ENCODE measurements around the gene LACTB. TPM values are rescaled to one million over a fixed set of nuclear protein-coding genes. Genes with fewer than 3 reads are reported as not detected.
"Not testable (repeated sequence)": the region's sequence is repeated elsewhere in the genome, so short reads cannot be mapped to it uniquely, and the experiment has no call there.

Gene LACTB
- total RNA-seq, 1 donor from 2014 or later = 11.2 TPM

GRCh38 chr15:63093486-63094205 is 28.0 kb upstream of the LACTB start:
- no peaks in the 10 kb centered on the region for H3K36me3 Mint-ChIP-seq (ENCODE audit: unreplicated experiment)
- H3K27me3 Mint-ChIP-seq (ENCODE audit: unreplicated experiment) = no peaks in the 10 kb centered on the region
- peak; percentile 94 for TF ChIP-seq CTCF (IDR thresholded peaks at IDR 0.05)
- H3K4me1 Mint-ChIP-seq (ENCODE audit: unreplicated experiment) = peaks cover 33% of the 10 kb centered on the region
- no peak overlapping the region for H3K4me3 Mint-ChIP-seq (ENCODE audit: unreplicated experiment)
- DNase-seq (ENCODE audit: extremely low spot score, unreplicated experiment) = no peak
- no peak overlapping the region for H3K27ac Mint-ChIP-seq (ENCODE audit: unreplicated experiment)
- no peaks in the 10 kb centered on the region for H3K9me3 Mint-ChIP-seq (ENCODE audit: unreplicated experiment)

- Mint-ChIP-seq H3K4me1 (ENCODE audit: unreplicated experiment) (peaks cover 25% of the 10 kb centered on the region), H3K4me3 (ENCODE audit: unreplicated experiment) (no peak overlapping the region), H3K27me3 (ENCODE audit: unreplicated experiment) (no peaks in the 10 kb centered on the region), H3K9me3 (ENCODE audit: unreplicated experiment) (no peaks in the 10 kb centered on the region), H3K27ac (ENCODE audit: unreplicated experiment) (no peak overlapping the region), H3K36me3 (ENCODE audit: unreplicated experiment) (no peaks in the 10 kb centered on the region)
- DNase-seq (ENCODE audit: extremely low spot score, unreplicated experiment) = no peak
- no peak for TF ChIP-seq CTCF (IDR thresholded peaks at IDR 0.05)
Observed at GRCh38 chr15:63094495-63094931, 27.1 kb upstream of the LACTB start.

GRCh38 chr15:63096178-63096577 is 25.5 kb upstream of the LACTB start:
- no peaks in the 10 kb centered on the region for H3K9me3 Mint-ChIP-seq (ENCODE audit: unreplicated experiment)
- peaks cover 20% of the 10 kb centered on the region for H3K4me1 Mint-ChIP-seq (ENCODE audit: unreplicated experiment)
- no peak overlapping the region for H3K27ac Mint-ChIP-seq (ENCODE audit: unreplicated experiment)
- no peak overlapping the region for H3K4me3 Mint-ChIP-seq (ENCODE audit: unreplicated experiment)
- no peaks in the 10 kb centered on the region for H3K36me3 Mint-ChIP-seq (ENCODE audit: unreplicated experiment)
- no peaks in the 10 kb centered on the region for H3K27me3 Mint-ChIP-seq (ENCODE audit: unreplicated experiment)
- TF ChIP-seq CTCF (IDR thresholded peaks at IDR 0.05) = no peak
- no peak for DNase-seq (ENCODE audit: extremely low spot score, unreplicated experiment)

- H3K36me3 Mint-ChIP-seq (ENCODE audit: unreplicated experiment); H3K27ac Mint-ChIP-seq (ENCODE audit: unreplicated experiment); H3K27me3 Mint-ChIP-seq (ENCODE audit: unreplicated experiment); H3K4me3 Mint-ChIP-seq (ENCODE audit: unreplicated experiment); H3K9me3 Mint-ChIP-seq (ENCODE audit: unreplicated experiment); DNase-seq (ENCODE audit: extremely low spot score, unreplicated experiment): not testable (repeated sequence)
- H3K4me1 Mint-ChIP-seq (ENCODE audit: unreplicated experiment) = peaks cover 17% of the 10 kb centered on the region
Observed at GRCh38 chr15:63098901-63099300, 22.8 kb upstream of the LACTB start.

GRCh38 chr15:63099581-63099980 is 22.1 kb upstream of the LACTB start:
- DNase-seq (ENCODE audit: extremely low spot score, unreplicated experiment); H3K4me3 Mint-ChIP-seq (ENCODE audit: unreplicated experiment); H3K36me3 Mint-ChIP-seq (ENCODE audit: unreplicated experiment); H3K27ac Mint-ChIP-seq (ENCODE audit: unreplicated experiment); H3K9me3 Mint-ChIP-seq (ENCODE audit: unreplicated experiment); H3K27me3 Mint-ChIP-seq (ENCODE audit: unreplicated experiment): not testable (repeated sequence)
- H3K4me1 Mint-ChIP-seq (ENCODE audit: unreplicated experiment) = peaks cover 15% of the 10 kb centered on the region

- Mint-ChIP-seq H3K4me1 (ENCODE audit: unreplicated experiment) (peaks cover 13% of the 10 kb centered on the region), H3K36me3 (ENCODE audit: unreplicated experiment) (no peaks in the 10 kb centered on the region), H3K27ac (ENCODE audit: unreplicated experiment) (no peak overlapping the region), H3K27me3 (ENCODE audit: unreplicated experiment) (no peaks in the 10 kb centered on the region), H3K9me3 (ENCODE audit: unreplicated experiment) (no peaks in the 10 kb centered on the region), H3K4me3 (ENCODE audit: unreplicated experiment) (no peak overlapping the region)
- TF ChIP-seq CTCF (IDR thresholded peaks at IDR 0.05) = no peak
- DNase-seq (ENCODE audit: extremely low spot score, unreplicated experiment) = no peak
Observed at GRCh38 chr15:63103416-63103815, 18.2 kb upstream of the LACTB start.

All from osteocyte (in vitro differentiated cells).